H1 (cell line): Measurements from ENCODE around the gene TMEM150A. TPM values are rescaled to one million over a fixed set of nuclear protein-coding genes. Genes with fewer than 3 reads are reported as not detected.

ENCODE experiments used
- CTCF ChIA-PET: fragments of 300-600 bp; sonication (Branson Sonifier 250); formaldehyde crosslinking; loops from one replicate; lab custom pipeline; 2021; ENCODE audit not compliant: partially characterized antibody; lab: Charles Lee
- POLR2A ChIA-PET: fragments of 300-600 bp; sonication (Branson Sonifier 250); formaldehyde crosslinking; loops from one replicate; lab custom pipeline; 2021; ENCODE audit warnings: inconsistent platforms; ENCODE audit not compliant: partially characterized antibody; lab: Charles Lee
- DNase-seq, 2 experiments: peaks; one replicate each; pipeline versions ENCODE4 v3.0.0 to v3.0.0-alpha.2; 2010 to 2022; ENCODE audit warnings: low spot score in 2 of 2, low read depth in 1 of 2, mixed read lengths in 1 of 2
- FAIRE-seq: peaks from 2 replicates; lab custom pipeline; 2011; peaks lifted over from hg19 to GRCh38; lab: Jason Lieb, UNC
- H2AFZ ChIP-seq: 2 replicates; pipeline ENCODE4 v1.8.1; 2012; ENCODE audit warnings: low read length, inconsistent platforms
- H2AK5ac ChIP-seq: 2 replicates; pipeline ENCODE4 v1.6.1; 2013; ENCODE audit warnings: low read depth, low read length
- H2BK120ac ChIP-seq: replicated peaks from 2 replicates; pipeline ENCODE3; 2013; ENCODE audit warnings: low read depth, low read length, inconsistent platforms
- H2BK12ac ChIP-seq: 2 replicates; pipeline ENCODE4 v1.6.1; 2013; ENCODE audit warnings: low read depth, low read length
- H2BK15ac ChIP-seq: 2 replicates; pipeline ENCODE4 v1.6.1; 2013; ENCODE audit warnings: low read length
- H2BK20ac ChIP-seq: 2 replicates; pipeline ENCODE4 v1.6.1; 2013; ENCODE audit warnings: low read length
- H2BK5ac ChIP-seq: 2 replicates; pipeline ENCODE4 v1.6.1; 2013; ENCODE audit warnings: low read depth, low read length
- H3K14ac ChIP-seq: 2 replicates; pipeline ENCODE4 v1.6.1; 2013; ENCODE audit warnings: inconsistent platforms; ENCODE audit not compliant: insufficient read length
- H3K18ac ChIP-seq: 2 replicates; pipeline ENCODE4 v1.6.1; 2013; ENCODE audit warnings: low read length; ENCODE audit errors: extremely low read depth
- H3K23ac ChIP-seq: 2 replicates; pipeline ENCODE4 v1.6.1; 2013; ENCODE audit warnings: inconsistent platforms; ENCODE audit not compliant: insufficient read length
- H3K23me2 ChIP-seq: 2 replicates; pipeline ENCODE4 v1.6.1; 2013; ENCODE audit warnings: low read depth, low read length
- H3K27ac ChIP-seq: 2 replicates; pipeline ENCODE4 v1.6.1; 2011; ENCODE audit warnings: low read depth, low read length, inconsistent platforms
- H3K27me3 ChIP-seq, 4 experiments: replicated peaks in 1 of 4; 1 replicate in 1 of 4; 2 replicates in 3 of 4; pipeline versions ENCODE4 v1.6.1 to v1.8.1; 2011 to 2013; ENCODE audit warnings: low read length in 3 of 4, mild to moderate bottlenecking in 3 of 4, inconsistent platforms in 2 of 4, mixed read lengths in 2 of 4, moderate library complexity in 1 of 4; ENCODE audit not compliant: control insufficient read depth in 3 of 4, insufficient read depth in 3 of 4; ENCODE audit errors: extremely low read depth in 1 of 4
- H3K36me3 ChIP-seq, 4 experiments: 2 replicates each; pipeline versions ENCODE4 v1.6.1 to v1.8.1; 2011 to 2013; ENCODE audit warnings: mild to moderate bottlenecking in 4 of 4, low read length in 3 of 4, moderate library complexity in 2 of 4, control low read depth in 1 of 4, inconsistent platforms in 1 of 4; ENCODE audit not compliant: insufficient read depth in 4 of 4, control insufficient read depth in 2 of 4
- H3K4ac ChIP-seq: replicated peaks from 2 replicates; pipeline ENCODE3; 2013; ENCODE audit warnings: low read length, low read depth, mixed read lengths, inconsistent platforms; ENCODE audit not compliant: insufficient read length
- H3K4me1 ChIP-seq, 4 experiments: replicated peaks in 1 of 4; 1 replicate in 1 of 4; 2 replicates in 3 of 4; pipeline versions ENCODE4 v1.6.1 to v1.8.1; 2011 to 2013; ENCODE audit warnings: low read length in 3 of 4, inconsistent platforms in 2 of 4, mixed read lengths in 1 of 4; ENCODE audit not compliant: insufficient read depth in 4 of 4, control insufficient read depth in 3 of 4
- H3K4me2 ChIP-seq, 2 experiments: 2 replicates each; pipeline versions ENCODE4 v1.6.1 to v1.8.1; 2011 to 2013; ENCODE audit warnings: low read depth in 2 of 2, low read length in 2 of 2, control low read depth in 1 of 2, inconsistent platforms in 1 of 2, mild to moderate bottlenecking in 1 of 2; ENCODE audit not compliant: insufficient read depth in 1 of 2
- H3K4me3 ChIP-seq, 4 experiments: fragments of 200-600, 300-600 bp in 1 of 4; sonication (generic), shearing (Covaris generic), sonication (Bioruptor Twin) in 1 of 4; 2 replicates each; pipeline versions ENCODE4 v1.5.1 to v1.8.1; 2011 to 2016; ENCODE audit warnings: low read length in 4 of 4, low read depth in 3 of 4, control low read depth in 2 of 4, inconsistent platforms in 2 of 4, mild to moderate bottlenecking in 2 of 4, mixed read lengths in 1 of 4, moderate library complexity in 1 of 4; ENCODE audit not compliant: insufficient read depth in 2 of 4; ENCODE audit errors: extremely low read depth in 1 of 4
- H3K56ac ChIP-seq: replicated peaks from 2 replicates; pipeline ENCODE3; 2013; ENCODE audit warnings: low read depth, mild to moderate bottlenecking, mixed read lengths, low read length, inconsistent platforms; ENCODE audit not compliant: insufficient read length
- H3K79me1 ChIP-seq: 2 replicates; pipeline ENCODE4 v1.6.1; 2013; ENCODE audit warnings: low read depth, low read length, control low read depth
- H3K79me2 ChIP-seq, 2 experiments: 2 replicates each; pipeline versions ENCODE4 v1.6.1 to v1.8.1; 2012 to 2013; ENCODE audit warnings: low read length in 2 of 2, mild to moderate bottlenecking in 2 of 2, inconsistent platforms in 1 of 2; ENCODE audit not compliant: insufficient read depth in 2 of 2, control insufficient read depth in 1 of 2
- H3K9ac ChIP-seq, 4 experiments: replicated peaks in 1 of 4; 1 replicate in 1 of 4; 2 replicates in 3 of 4; pipeline versions ENCODE4 v1.6.1 to v1.8.1; 2011 to 2013; ENCODE audit warnings: low read depth in 3 of 4, low read length in 3 of 4, control low read depth in 2 of 4, mild to moderate bottlenecking in 2 of 4, moderate library complexity in 2 of 4, inconsistent platforms in 1 of 4; ENCODE audit errors: extremely low read depth in 1 of 4
- H3K9me3 ChIP-seq, 2 experiments: 2 replicates each; pipeline versions ENCODE4 v1.6.1 to v1.8.1; 2012 to 2013; ENCODE audit warnings: mild to moderate bottlenecking in 2 of 2, moderate library complexity in 2 of 2, control low read depth in 1 of 2, inconsistent platforms in 1 of 2, low read depth in 1 of 2, low read length in 1 of 2, mixed read lengths in 1 of 2; ENCODE audit not compliant: insufficient read depth in 2 of 2
- H4K20me1 ChIP-seq, 2 experiments: replicated peaks in 1 of 2; 2 replicates each; pipeline versions ENCODE3 to v1.8.1; 2011 to 2013; ENCODE audit warnings: inconsistent platforms in 2 of 2, low read length in 2 of 2, mild to moderate bottlenecking in 1 of 2; ENCODE audit not compliant: insufficient read depth in 2 of 2, control insufficient read depth in 1 of 2
- H4K5ac ChIP-seq: 2 replicates; pipeline ENCODE4 v1.6.1; 2013; ENCODE audit warnings: low read length, low read depth, mixed read lengths, inconsistent platforms; ENCODE audit not compliant: insufficient read length
- H4K8ac ChIP-seq: 2 replicates; pipeline ENCODE4 v1.8.0; 2013; ENCODE audit warnings: mild to moderate bottlenecking, moderate library complexity, low read length, inconsistent platforms; ENCODE audit not compliant: insufficient read depth; ENCODE audit errors: extremely low read depth
- H4K91ac ChIP-seq: replicated peaks from 2 replicates; pipeline ENCODE3; 2013; ENCODE audit warnings: low read length, mixed read lengths, inconsistent platforms; ENCODE audit not compliant: insufficient read length
- ASH2L ChIP-seq: fragments of 200-600, 300-600 bp; sonication (generic); IDR thresholded peaks from one replicate; pipeline ENCODE4 v1.7.1; 2017; ENCODE audit warnings: low read length
- KDM5A ChIP-seq: fragments of 200-600 bp; IDR thresholded peaks from 2 replicates; pipeline ENCODE4 v1.7.1; 2012; ENCODE audit warnings: mild to moderate bottlenecking, low read length, inconsistent platforms, mixed read lengths
- whole genome bisulfite sequencing, 2 experiments: shearing (Covaris generic) in 1 of 2; methylation state at CpG; one replicate each; pipeline versions ENCODE4 v1.1.6 to v1.1.7; 2013 to 2015; ENCODE audit warnings: low lambda C conversion rate in 2 of 2, mixed read lengths in 2 of 2, inconsistent platforms in 1 of 2, low coverage in 1 of 2, missing lambda C conversion rate in 1 of 2; ENCODE audit not compliant: insufficient replicate concordance in 2 of 2, insufficient coverage in 1 of 2, insufficient read length in 1 of 2; ENCODE audit errors: extremely low coverage in 1 of 2, missing lambda C conversion rate in 1 of 2; 5-methylcytosine and 5-hydroxymethylcytosine counted together
- polyA plus RNA-seq, 7 experiments: library from polyadenylated mRNA; depleted of rRNA in 3 of 7; stranded (reverse) in 5 of 7; unstranded in 2 of 7; fragments of >200 nt in 5 of 7; fragments of 200-250 nt in 2 of 7; gene quantifications; 1 replicate in 5 of 7; 2 replicates in 1 of 7; 4 replicates in 1 of 7; pipeline versions ENCODE4 v1.2.1 to v1.2.3, GENCODE V29; 2011 to 2013; ENCODE audit warnings: missing spikeins in 2 of 7, mixed read lengths in 2 of 7
- total RNA-seq: library from RNA; stranded (reverse); fragmentation: NEBNext Ultra II Directional; extraction: Animal tissue kit (Norgen Biotek cat#: 25700); gene quantifications from 2 replicates; pipeline ENCODE4 v1.2.1, GENCODE V29; 2021

Gene TMEM150A
- total and polyA plus RNA-seq, 2 of the 8 experiments (the other 6 are each of a cell fraction or from before 2014, with no cell fraction given) = 19.8 to 29.9 TPM

DNA sequence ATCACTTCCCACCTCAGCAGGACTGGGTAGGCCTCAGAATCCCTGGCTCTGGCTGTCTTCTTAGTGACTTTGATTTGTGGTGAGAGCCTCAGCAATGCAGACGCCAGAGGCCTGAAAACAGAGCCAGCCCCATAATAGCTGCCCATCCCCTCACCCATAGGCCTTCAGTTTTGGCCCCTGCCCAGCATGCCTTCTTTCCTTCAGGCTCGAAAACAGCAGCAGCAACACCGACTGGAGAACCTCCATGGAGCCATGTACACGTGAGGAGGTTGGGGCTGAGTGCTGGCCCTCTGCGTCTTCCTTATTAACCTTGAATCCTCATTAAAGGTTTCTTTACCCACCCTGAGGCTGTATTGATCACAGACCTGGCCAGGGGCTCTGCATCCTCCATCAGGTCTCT, 5.3 kb downstream of the TMEM150A start:
- H3K27me3 ChIP-seq = no peaks in the 10 kb centered on the region
- no peak overlapping the region for H4K8ac ChIP-seq
- peaks cover 2 to 9% of the 10 kb centered on the region in 2 experiments for H4K20me1 ChIP-seq
- peaks cover 0 to 18% of the 10 kb centered on the region in 2 experiments; a peak in 3 of 4 replicates for H3K79me2 ChIP-seq
- H2AK5ac ChIP-seq = no peak overlapping the region
- peaks cover 0 to 16% (median 5%) of the 10 kb centered on the region in 4 experiments; a peak in 6 of 7 replicates for H3K4me1 ChIP-seq
- H3K9ac ChIP-seq = no peak overlapping the region
- H3K79me1 ChIP-seq = peaks cover 4% of the 10 kb centered on the region; the same call in 1 of the 2 replicates
- H2BK20ac ChIP-seq = no peak overlapping the region
- H4K5ac ChIP-seq = no peak overlapping the region
- H3K23me2 ChIP-seq = peaks cover 19% of the 10 kb centered on the region
- H3K56ac ChIP-seq = no peak overlapping the region
- H3K23ac ChIP-seq = no peak overlapping the region
- H3K36me3 ChIP-seq = peaks cover 4 to 21% (median 7%) of the 10 kb centered on the region in 4 experiments; a peak in 4 of 8 replicates
- no peak overlapping the region for H4K91ac ChIP-seq
- H2BK15ac ChIP-seq = no peak overlapping the region
- no peak overlapping the region for H3K14ac ChIP-seq
- no peak overlapping the region for H2BK12ac ChIP-seq
- FAIRE-seq (no peak), DNase-seq (no peak)
- H3K27ac ChIP-seq = no peak overlapping the region
- no peak overlapping the region for H3K4ac ChIP-seq
- H2BK5ac ChIP-seq = no peak overlapping the region
- H3K4me2 ChIP-seq = no peak overlapping the region; a peak in 1 of 4 replicates
- POLR2A ChIA-PET = interaction anchor here (0.7 to 3.8 kb wide), 6 partner anchors 8 to 244 kb away, joined by 3 to 39 read pairs (median 14); partner anchors contain the start of genes C2orf68 and MAT2A
- no peak overlapping the region for H3K4me3 ChIP-seq
- H3K18ac ChIP-seq = no peak overlapping the region
- H3K9me3 ChIP-seq = no peaks in the 10 kb centered on the region
- no peak overlapping the region for H2BK120ac ChIP-seq
- 91% methylated on average over 5 of the region's 5 CpGs; no CpG with 5 or more reads in 1 of the 2 experiments for WGBS, 2 experiments
- no peak overlapping the region for H2AFZ ChIP-seq
- CTCF ChIA-PET = interaction anchor here (0.7 kb wide), 1 partner anchor 50 kb away, joined by 3 read pairs; no protein-coding TSS in a partner anchor
- TF ChIP-seq KDM5A (no peak), ASH2L (no peak)
